ENCODE data around the gene FSHB. TPM values are rescaled to one million over a fixed set of nuclear protein-coding genes. Genes with fewer than 3 reads are reported as not detected.

The FSHB gene
- polyA plus RNA-seq, 1 donor from 2014 or later = not detected

DNA sequence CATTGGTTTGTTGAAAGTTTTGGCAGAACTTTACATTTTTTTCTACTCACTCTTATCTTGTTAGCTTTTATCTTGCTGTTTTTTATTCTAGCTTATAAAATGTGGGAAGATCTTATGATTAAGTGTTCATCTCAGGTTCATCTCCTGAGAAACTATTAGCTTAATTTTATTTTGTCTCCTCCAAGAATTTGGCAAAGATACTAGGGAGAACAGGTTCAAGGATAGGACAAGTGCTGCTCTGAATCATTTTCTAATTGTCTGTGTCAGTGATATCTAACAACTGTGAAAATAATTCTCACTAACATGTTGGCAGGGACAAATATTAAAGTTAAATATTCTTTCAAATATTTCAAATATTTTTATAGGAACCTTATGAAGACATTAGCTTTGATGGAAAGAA is 38.2 kb upstream of the FSHB start:
- no peak overlapping the region for H3K4me3 ChIP-seq (ENCODE audit: low read length)
- H3K36me3 ChIP-seq (ENCODE audit: insufficient read depth, low read length) = no peaks in the 10 kb centered on the region
- no peak overlapping the region for H3K4me2 ChIP-seq (ENCODE audit: low read length)
- no peaks in the 10 kb centered on the region for H3K27me3 ChIP-seq (ENCODE audit: insufficient read depth, low read depth, low read length)
- H3K9me3 ChIP-seq (ENCODE audit: low read length) = no peaks in the 10 kb centered on the region
- no peaks in the 10 kb centered on the region for H4K20me1 ChIP-seq (ENCODE audit: insufficient read depth)
- H2AFZ ChIP-seq (ENCODE audit: low read depth, low read length) = no peak overlapping the region
- H3K9ac ChIP-seq (ENCODE audit: low read length) = no peak overlapping the region
- no peak overlapping the region for H3K27ac ChIP-seq (ENCODE audit: low read length)
- H3K9me2 ChIP-seq (ENCODE audit: insufficient read depth, low read length) = no peaks in the 10 kb centered on the region
- no peaks in the 10 kb centered on the region for H3K79me2 ChIP-seq (replicated peaks; ENCODE audit: insufficient read depth, low read length)
- no peak for TF ChIP-seq RAD21 (conservative IDR thresholded peaks at IDR 0.05)
- TF ChIP-seq TAF1 (IDR thresholded peaks at IDR 0.05; ENCODE audit: low read depth) = no peak
- TF ChIP-seq, protein P1, sequence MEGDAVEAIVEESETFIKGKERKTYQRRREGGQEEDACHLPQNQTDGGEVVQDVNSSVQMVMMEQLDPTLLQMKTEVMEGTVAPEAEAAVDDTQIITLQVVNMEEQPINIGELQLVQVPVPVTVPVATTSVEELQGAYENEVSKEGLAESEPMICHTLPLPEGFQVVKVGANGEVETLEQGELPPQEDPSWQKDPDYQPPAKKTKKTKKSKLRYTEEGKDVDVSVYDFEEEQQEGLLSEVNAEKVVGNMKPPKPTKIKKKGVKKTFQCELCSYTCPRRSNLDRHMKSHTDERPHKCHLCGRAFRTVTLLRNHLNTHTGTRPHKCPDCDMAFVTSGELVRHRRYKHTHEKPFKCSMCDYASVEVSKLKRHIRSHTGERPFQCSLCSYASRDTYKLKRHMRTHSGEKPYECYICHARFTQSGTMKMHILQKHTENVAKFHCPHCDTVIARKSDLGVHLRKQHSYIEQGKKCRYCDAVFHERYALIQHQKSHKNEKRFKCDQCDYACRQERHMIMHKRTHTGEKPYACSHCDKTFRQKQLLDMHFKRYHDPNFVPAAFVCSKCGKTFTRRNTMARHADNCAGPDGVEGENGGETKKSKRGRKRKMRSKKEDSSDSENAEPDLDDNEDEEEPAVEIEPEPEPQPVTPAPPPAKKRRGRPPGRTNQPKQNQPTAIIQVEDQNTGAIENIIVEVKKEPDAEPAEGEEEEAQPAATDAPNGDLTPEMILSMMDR (IDR thresholded peaks at IDR 0.05; ENCODE audit: poor library complexity, severe bottlenecking) = no peak
- no peak for TF ChIP-seq POLR2AphosphoS5 (IDR thresholded peaks at IDR 0.05)
- no peak for TF ChIP-seq SMC3 (conservative IDR thresholded peaks at IDR 0.05; ENCODE audit: poor library complexity)
- no peak for TF ChIP-seq EP300 (conservative IDR thresholded peaks at IDR 0.05; ENCODE audit: poor library complexity, severe bottlenecking)
- TF ChIP-seq MXI1 (conservative IDR thresholded peaks at IDR 0.05; ENCODE audit: poor library complexity, severe bottlenecking) = no peak
- TF ChIP-seq, protein P2, sequence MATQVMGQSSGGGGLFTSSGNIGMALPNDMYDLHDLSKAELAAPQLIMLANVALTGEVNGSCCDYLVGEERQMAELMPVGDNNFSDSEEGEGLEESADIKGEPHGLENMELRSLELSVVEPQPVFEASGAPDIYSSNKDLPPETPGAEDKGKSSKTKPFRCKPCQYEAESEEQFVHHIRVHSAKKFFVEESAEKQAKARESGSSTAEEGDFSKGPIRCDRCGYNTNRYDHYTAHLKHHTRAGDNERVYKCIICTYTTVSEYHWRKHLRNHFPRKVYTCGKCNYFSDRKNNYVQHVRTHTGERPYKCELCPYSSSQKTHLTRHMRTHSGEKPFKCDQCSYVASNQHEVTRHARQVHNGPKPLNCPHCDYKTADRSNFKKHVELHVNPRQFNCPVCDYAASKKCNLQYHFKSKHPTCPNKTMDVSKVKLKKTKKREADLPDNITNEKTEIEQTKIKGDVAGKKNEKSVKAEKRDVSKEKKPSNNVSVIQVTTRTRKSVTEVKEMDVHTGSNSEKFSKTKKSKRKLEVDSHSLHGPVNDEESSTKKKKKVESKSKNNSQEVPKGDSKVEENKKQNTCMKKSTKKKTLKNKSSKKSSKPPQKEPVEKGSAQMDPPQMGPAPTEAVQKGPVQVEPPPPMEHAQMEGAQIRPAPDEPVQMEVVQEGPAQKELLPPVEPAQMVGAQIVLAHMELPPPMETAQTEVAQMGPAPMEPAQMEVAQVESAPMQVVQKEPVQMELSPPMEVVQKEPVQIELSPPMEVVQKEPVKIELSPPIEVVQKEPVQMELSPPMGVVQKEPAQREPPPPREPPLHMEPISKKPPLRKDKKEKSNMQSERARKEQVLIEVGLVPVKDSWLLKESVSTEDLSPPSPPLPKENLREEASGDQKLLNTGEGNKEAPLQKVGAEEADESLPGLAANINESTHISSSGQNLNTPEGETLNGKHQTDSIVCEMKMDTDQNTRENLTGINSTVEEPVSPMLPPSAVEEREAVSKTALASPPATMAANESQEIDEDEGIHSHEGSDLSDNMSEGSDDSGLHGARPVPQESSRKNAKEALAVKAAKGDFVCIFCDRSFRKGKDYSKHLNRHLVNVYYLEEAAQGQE (IDR thresholded peaks at IDR 0.05; ENCODE audit: borderline replicate concordance) = no peak
- TF ChIP-seq EZH2 (IDR thresholded peaks at IDR 0.05; ENCODE audit: borderline replicate concordance, insufficient read depth, low read length, poor library complexity, severe bottlenecking) = no peak
- H3F3A ChIP-seq (ENCODE audit: insufficient read depth, low read length, poor library complexity, severe bottlenecking) = no peaks in the 10 kb centered on the region

DNA sequence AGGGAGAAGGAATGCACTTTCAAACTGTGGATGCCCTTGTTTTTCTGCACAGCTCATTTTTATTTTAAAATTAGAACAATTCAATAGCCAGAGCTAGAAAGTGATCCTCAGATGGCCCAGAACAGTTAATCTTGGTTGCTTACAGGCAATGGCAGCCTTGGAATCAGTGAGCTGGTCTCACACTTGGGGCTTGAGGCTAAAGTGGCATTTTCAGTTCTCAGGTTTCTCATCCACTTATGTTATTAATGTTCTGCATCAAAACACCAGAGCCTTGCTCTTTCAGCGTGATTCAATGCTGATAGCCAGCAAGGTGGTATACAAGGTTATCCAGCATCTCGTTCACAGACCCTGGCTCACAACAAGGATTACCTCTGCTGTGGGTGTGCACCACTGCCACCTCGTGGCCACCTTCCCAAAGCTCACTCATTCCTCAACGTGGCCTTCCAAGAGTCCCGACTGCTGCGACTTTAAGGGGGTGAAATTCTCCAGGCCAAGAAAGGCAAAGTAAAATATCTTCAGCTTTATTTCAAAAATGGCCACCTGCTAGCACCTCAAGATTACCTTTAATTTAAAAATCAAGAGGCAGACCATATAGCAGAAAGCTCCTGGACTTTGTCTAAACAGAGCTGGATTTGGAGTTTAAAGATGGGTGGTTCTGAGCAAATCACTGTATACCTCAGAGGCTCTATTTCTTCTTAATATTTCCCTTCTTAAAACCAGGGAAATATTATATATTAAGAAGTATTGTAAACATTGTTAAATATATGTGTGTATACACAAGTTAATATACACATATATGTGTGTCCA is 34.2 kb upstream of the FSHB start:
- Histone ChIP-seq H3K4me3 (ENCODE audit: low read length) (no peak overlapping the region), H2AFZ (ENCODE audit: low read depth, low read length) (no peak overlapping the region), H4K20me1 (ENCODE audit: insufficient read depth) (no peaks in the 10 kb centered on the region), H3K27ac (ENCODE audit: low read length) (no peak overlapping the region), H3K27me3 (ENCODE audit: insufficient read depth, low read depth, low read length) (no peaks in the 10 kb centered on the region), H3K4me2 (ENCODE audit: low read length) (no peak overlapping the region), H3K36me3 (ENCODE audit: insufficient read depth, low read length) (no peaks in the 10 kb centered on the region), H3K9me3 (ENCODE audit: low read length) (no peaks in the 10 kb centered on the region), H3K79me2 (replicated peaks; ENCODE audit: insufficient read depth, low read length) (no peaks in the 10 kb centered on the region), H3F3A (ENCODE audit: insufficient read depth, low read length, poor library complexity, severe bottlenecking) (no peaks in the 10 kb centered on the region), H3K9me2 (ENCODE audit: insufficient read depth, low read length) (no peaks in the 10 kb centered on the region), H3K9ac (ENCODE audit: low read length) (no peak overlapping the region)
- TF ChIP-seq SMC3 (conservative IDR thresholded peaks at IDR 0.05; ENCODE audit: poor library complexity) (peak; percentile 93), RAD21 (conservative IDR thresholded peaks at IDR 0.05) (peak; percentile 88), POLR2AphosphoS5 (IDR thresholded peaks at IDR 0.05) (no peak)
- TF ChIP-seq, protein P1 (IDR thresholded peaks at IDR 0.05; ENCODE audit: poor library complexity, severe bottlenecking) = peak; percentile 86
- TF ChIP-seq, protein P2 (IDR thresholded peaks at IDR 0.05; ENCODE audit: borderline replicate concordance) = no peak

Measured in neural cell (in vitro differentiated cells).